ENCODE measurements around the gene RGS3.
"Not testable (repeated sequence)": the region's sequence is repeated elsewhere in the genome, so short reads cannot be mapped to it uniquely, and the experiment has no call there.

Gene RGS3

DNA sequence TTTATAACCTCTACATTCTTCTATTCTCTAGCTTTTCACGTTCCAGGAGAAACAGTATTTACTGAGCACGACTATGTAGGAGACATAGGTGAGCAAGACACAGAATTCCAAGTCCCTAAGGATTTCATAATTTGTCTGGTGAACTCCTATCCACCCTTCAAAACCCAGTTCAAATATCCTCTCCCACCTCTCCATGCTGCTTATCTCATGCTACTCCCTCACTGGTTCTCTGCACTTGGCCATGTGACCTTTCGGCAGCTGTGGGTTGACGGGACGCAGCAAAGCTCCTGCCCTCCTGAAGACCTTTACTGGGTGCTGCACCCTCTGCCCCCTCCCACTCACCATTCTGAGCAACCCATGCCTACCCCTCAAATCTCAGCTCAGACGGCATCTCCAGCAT lies 173.2 kb downstream of the RGS3 start:
- no peak for ATAC-seq
- TF ChIP-seq ZFP3 (CRISPR knock-in tag; IDR thresholded peaks at IDR 0.05): peak; percentile 99
- TF ChIP-seq PPARA (CRISPR knock-in tag; IDR thresholded peaks at IDR 0.05; ENCODE audit: borderline replicate concordance): no peak

DNA sequence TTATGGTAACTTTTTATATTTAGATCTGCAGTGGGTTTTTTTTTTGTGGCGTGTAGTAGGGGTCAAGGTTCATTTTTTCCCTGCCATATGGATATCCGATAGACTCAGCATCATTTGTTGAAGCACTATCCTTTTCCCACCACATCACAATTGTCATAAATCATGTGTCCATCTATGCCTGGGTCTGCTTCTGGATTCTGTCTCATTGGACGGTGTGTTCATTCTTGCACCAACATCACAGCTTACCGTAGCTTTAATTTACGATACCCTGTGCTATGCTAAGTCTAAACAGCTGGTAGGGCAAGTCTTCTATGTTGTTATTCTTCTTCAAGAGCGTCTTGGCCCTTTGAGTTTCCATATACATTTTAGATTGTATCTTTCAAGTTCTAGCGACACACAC lies 175.0 kb downstream of the RGS3 start:
- ATAC-seq: no peak
- TF ChIP-seq ZFP30 (CRISPR knock-in tag; IDR thresholded peaks at IDR 0.05) (no peak), ZC3H10 (CRISPR knock-in tag; IDR thresholded peaks at IDR 0.05) (no peak), ZFP3 (CRISPR knock-in tag; IDR thresholded peaks at IDR 0.05) (no peak), SNAI2 (CRISPR knock-in tag; IDR thresholded peaks at IDR 0.05) (no peak), PPARA (CRISPR knock-in tag; IDR thresholded peaks at IDR 0.05; ENCODE audit: borderline replicate concordance) (no peak)
- TF ChIP-seq, protein P1, sequence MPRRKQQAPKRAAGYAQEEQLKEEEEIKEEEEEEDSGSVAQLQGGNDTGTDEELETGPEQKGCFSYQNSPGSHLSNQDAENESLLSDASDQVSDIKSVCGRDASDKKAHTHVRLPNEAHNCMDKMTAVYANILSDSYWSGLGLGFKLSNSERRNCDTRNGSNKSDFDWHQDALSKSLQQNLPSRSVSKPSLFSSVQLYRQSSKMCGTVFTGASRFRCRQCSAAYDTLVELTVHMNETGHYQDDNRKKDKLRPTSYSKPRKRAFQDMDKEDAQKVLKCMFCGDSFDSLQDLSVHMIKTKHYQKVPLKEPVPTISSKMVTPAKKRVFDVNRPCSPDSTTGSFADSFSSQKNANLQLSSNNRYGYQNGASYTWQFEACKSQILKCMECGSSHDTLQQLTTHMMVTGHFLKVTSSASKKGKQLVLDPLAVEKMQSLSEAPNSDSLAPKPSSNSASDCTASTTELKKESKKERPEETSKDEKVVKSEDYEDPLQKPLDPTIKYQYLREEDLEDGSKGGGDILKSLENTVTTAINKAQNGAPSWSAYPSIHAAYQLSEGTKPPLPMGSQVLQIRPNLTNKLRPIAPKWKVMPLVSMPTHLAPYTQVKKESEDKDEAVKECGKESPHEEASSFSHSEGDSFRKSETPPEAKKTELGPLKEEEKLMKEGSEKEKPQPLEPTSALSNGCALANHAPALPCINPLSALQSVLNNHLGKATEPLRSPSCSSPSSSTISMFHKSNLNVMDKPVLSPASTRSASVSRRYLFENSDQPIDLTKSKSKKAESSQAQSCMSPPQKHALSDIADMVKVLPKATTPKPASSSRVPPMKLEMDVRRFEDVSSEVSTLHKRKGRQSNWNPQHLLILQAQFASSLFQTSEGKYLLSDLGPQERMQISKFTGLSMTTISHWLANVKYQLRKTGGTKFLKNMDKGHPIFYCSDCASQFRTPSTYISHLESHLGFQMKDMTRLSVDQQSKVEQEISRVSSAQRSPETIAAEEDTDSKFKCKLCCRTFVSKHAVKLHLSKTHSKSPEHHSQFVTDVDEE (CRISPR knock-in tag; IDR thresholded peaks at IDR 0.05): no peak
- TF ChIP-seq, protein P2, sequence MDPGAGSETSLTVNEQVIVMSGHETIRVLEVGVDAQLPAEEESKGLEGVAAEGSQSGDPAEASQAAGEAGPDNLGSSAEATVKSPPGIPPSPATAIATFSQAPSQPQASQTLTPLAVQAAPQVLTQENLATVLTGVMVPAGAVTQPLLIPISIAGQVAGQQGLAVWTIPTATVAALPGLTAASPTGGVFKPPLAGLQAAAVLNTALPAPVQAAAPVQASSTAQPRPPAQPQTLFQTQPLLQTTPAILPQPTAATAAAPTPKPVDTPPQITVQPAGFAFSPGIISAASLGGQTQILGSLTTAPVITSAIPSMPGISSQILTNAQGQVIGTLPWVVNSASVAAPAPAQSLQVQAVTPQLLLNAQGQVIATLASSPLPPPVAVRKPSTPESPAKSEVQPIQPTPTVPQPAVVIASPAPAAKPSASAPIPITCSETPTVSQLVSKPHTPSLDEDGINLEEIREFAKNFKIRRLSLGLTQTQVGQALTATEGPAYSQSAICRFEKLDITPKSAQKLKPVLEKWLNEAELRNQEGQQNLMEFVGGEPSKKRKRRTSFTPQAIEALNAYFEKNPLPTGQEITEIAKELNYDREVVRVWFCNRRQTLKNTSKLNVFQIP (CRISPR knock-in tag; IDR thresholded peaks at IDR 0.05; ENCODE audit: borderline replicate concordance, low read depth): no peak
- TF ChIP-seq, protein P3, sequence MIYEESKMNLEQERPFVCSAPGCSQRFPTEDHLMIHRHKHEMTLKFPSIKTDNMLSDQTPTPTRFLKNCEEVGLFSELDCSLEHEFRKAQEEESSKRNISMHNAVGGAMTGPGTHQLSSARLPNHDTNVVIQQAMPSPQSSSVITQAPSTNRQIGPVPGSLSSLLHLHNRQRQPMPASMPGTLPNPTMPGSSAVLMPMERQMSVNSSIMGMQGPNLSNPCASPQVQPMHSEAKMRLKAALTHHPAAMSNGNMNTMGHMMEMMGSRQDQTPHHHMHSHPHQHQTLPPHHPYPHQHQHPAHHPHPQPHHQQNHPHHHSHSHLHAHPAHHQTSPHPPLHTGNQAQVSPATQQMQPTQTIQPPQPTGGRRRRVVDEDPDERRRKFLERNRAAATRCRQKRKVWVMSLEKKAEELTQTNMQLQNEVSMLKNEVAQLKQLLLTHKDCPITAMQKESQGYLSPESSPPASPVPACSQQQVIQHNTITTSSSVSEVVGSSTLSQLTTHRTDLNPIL (CRISPR knock-in tag; IDR thresholded peaks at IDR 0.05; ENCODE audit: low read depth): no peak

DNA sequence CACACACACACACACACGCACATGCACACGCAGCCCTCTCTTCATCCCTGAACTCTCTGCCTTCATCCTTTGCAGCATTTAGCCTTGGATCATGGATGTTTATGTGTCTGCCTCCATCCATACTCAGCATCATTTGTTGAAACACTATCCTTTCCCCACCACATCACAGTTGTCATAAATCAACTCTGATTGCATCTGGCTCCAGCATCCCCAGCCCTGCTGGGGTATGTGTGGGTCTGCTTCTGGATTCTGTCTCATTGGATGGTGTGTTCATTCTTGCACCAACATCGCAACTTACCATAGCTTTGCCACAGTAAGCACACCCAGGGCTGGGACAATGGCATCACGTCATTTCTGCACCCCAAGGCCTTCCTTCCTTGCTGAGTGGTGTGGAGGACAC lies 175.4 kb downstream of the RGS3 start:
- no peak; the same call in 2 of the 3 replicates for ATAC-seq
- no peak for TF ChIP-seq RARB (CRISPR knock-in tag; IDR thresholded peaks at IDR 0.05)
- TF ChIP-seq ZFP30 (CRISPR knock-in tag; IDR thresholded peaks at IDR 0.05): no peak
- no peak for TF ChIP-seq SNAI2 (CRISPR knock-in tag; IDR thresholded peaks at IDR 0.05)
- TF ChIP-seq, protein P4, sequence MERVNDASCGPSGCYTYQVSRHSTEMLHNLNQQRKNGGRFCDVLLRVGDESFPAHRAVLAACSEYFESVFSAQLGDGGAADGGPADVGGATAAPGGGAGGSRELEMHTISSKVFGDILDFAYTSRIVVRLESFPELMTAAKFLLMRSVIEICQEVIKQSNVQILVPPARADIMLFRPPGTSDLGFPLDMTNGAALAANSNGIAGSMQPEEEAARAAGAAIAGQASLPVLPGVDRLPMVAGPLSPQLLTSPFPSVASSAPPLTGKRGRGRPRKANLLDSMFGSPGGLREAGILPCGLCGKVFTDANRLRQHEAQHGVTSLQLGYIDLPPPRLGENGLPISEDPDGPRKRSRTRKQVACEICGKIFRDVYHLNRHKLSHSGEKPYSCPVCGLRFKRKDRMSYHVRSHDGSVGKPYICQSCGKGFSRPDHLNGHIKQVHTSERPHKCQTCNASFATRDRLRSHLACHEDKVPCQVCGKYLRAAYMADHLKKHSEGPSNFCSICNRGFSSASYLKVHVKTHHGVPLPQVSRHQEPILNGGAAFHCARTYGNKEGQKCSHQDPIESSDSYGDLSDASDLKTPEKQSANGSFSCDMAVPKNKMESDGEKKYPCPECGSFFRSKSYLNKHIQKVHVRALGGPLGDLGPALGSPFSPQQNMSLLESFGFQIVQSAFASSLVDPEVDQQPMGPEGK (CRISPR knock-in tag; IDR thresholded peaks at IDR 0.05; ENCODE audit: borderline replicate concordance): no peak
- no peak for TF ChIP-seq ZNF70 (CRISPR knock-in tag; IDR thresholded peaks at IDR 0.05)
- no peak for TF ChIP-seq ZFP3 (CRISPR knock-in tag; IDR thresholded peaks at IDR 0.05)
- TF ChIP-seq, protein P3 (CRISPR knock-in tag; IDR thresholded peaks at IDR 0.05; ENCODE audit: low read depth): no peak
- no peak for TF ChIP-seq BACH2 (CRISPR knock-in tag; IDR thresholded peaks at IDR 0.05; ENCODE audit: borderline replicate concordance)
- no peak for TF ChIP-seq OSR1 (CRISPR knock-in tag; IDR thresholded peaks at IDR 0.05)
- no peak for TF ChIP-seq ARNTL (CRISPR knock-in tag; IDR thresholded peaks at IDR 0.05; ENCODE audit: borderline replicate concordance, low read depth)
- TF ChIP-seq, protein P1 (CRISPR knock-in tag; IDR thresholded peaks at IDR 0.05): no peak
- TF ChIP-seq, protein P2 (CRISPR knock-in tag; IDR thresholded peaks at IDR 0.05; ENCODE audit: borderline replicate concordance, low read depth): no peak
- TF ChIP-seq, protein P5, sequence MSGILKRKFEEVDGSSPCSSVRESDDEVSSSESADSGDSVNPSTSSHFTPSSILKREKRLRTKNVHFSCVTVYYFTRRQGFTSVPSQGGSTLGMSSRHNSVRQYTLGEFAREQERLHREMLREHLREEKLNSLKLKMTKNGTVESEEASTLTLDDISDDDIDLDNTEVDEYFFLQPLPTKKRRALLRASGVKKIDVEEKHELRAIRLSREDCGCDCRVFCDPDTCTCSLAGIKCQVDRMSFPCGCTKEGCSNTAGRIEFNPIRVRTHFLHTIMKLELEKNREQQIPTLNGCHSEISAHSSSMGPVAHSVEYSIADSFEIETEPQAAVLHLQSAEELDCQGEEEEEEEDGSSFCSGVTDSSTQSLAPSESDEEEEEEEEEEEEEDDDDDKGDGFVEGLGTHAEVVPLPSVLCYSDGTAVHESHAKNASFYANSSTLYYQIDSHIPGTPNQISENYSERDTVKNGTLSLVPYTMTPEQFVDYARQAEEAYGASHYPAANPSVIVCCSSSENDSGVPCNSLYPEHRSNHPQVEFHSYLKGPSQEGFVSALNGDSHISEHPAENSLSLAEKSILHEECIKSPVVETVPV (CRISPR knock-in tag; IDR thresholded peaks at IDR 0.05): no peak
- TF ChIP-seq TOX (CRISPR knock-in tag; IDR thresholded peaks at IDR 0.05; ENCODE audit: borderline replicate concordance): no peak
- no peak for TF ChIP-seq ISL1 (CRISPR knock-in tag; IDR thresholded peaks at IDR 0.05)
- TF ChIP-seq ESRRG (CRISPR knock-in tag; IDR thresholded peaks at IDR 0.05): no peak
- TF ChIP-seq CSDC2 (CRISPR knock-in tag; IDR thresholded peaks at IDR 0.05): no peak
- TF ChIP-seq PPARA (CRISPR knock-in tag; IDR thresholded peaks at IDR 0.05; ENCODE audit: borderline replicate concordance): no peak
- no peak for TF ChIP-seq ZNF565 (CRISPR knock-in tag; conservative IDR thresholded peaks at IDR 0.05; ENCODE audit: low read depth)

DNA sequence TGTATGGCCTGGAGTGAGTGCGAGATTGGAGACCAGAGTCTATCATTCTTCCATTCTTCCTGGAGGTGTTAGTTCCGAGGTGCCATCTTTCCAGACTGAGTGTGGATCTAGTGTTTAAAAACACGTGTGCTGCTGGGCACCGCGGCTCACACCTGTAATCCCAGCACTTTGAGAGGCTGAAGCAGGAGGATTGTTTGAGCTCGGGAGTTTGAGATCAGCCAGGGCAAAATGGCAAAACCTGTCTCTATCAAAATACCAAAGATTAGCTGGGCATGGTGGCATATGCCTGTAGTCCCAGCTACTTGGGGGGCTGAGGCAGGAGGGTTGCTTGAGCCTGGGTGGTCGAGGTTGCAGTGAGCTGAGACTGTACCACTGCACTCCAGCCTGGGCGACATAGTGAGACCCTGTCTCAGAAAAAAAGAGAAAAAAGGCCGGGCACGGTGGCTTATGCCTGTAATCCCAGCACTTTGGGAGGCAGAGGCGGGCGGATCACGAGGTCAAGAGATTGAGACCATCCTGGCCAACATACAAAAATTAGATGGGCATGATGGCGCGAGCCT lies 176.0 kb downstream of the RGS3 start:
- ATAC-seq: not testable (repeated sequence)
